Heart right ventricle (tissue), 16 donors: ENCODE data around the gene CFAP58. TPM values are rescaled to one million over a fixed set of nuclear protein-coding genes. Genes with fewer than 3 reads are reported as not detected.
A peak's percentile ranks its signal among the peaks of the same experiment; 100 is the strongest.

ENCODE experiments used
- ATAC-seq, 8 donors: fragments of 200-7000 bp; cut with Tn5 transposase; one replicate each; pipeline ENCODE4 v1.9.1; 2020; ENCODE audit warnings: mild to moderate bottlenecking in 8 of 8, moderate library complexity in 8 of 8, moderate number of reproducible peaks in 1 of 8
- DNase-seq, 2 donors: peaks; one replicate each; pipeline ENCODE4 v3.0.0-alpha.2; 2020
- H3K27ac ChIP-seq, 10 donors: fragments of 200-600 bp; sonication (generic) in 2 of 10; one replicate each; pipeline versions ENCODE4 v1.5.0 to v1.8.0; 2020 to 2022; ENCODE audit warnings: mild to moderate bottlenecking in 3 of 10
- H3K27me3 ChIP-seq, 7 donors: fragments of 200-600 bp; one replicate each; pipeline ENCODE4 v1.8.0; 2021 to 2022; ENCODE audit warnings: mild to moderate bottlenecking in 2 of 7
- H3K36me3 ChIP-seq, 9 donors: fragments of 200-600 bp; sonication (generic) in 1 of 9; one replicate each; pipeline versions ENCODE4 v1.5.0 to v1.8.0; 2020 to 2022; ENCODE audit warnings: mild to moderate bottlenecking in 2 of 9
- H3K4me1 ChIP-seq, 9 donors: fragments of 200-600 bp; sonication (generic) in 1 of 9; one replicate each; pipeline versions ENCODE4 v1.5.0 to v1.8.0; 2020 to 2022; ENCODE audit warnings: mild to moderate bottlenecking in 4 of 9
- H3K4me3 ChIP-seq, 10 donors: fragments of 200-600 bp; sonication (generic) in 2 of 10; one replicate each; pipeline versions ENCODE4 v1.5.0 to v1.8.0; 2020 to 2022; ENCODE audit warnings: mild to moderate bottlenecking in 7 of 10, moderate library complexity in 2 of 10
- H3K9me3 ChIP-seq, 11 donors: fragments of 200-600 bp in 10 of 11; sonication (generic) in 2 of 11; one replicate each; pipeline versions ENCODE4 v1.5.0 to v1.8.0; 2013 to 2022; ENCODE audit warnings: mild to moderate bottlenecking in 2 of 11, control low read depth in 1 of 11, moderate library complexity in 1 of 11
- CTCF ChIP-seq, 9 donors: fragments of 200-600 bp; sonication (generic) in 2 of 9; IDR thresholded peaks; one replicate each; pipeline versions ENCODE4 v1.5.0 to v1.8.0; 2021 to 2022; ENCODE audit warnings: antibody characterized with exemption in 9 of 9, mild to moderate bottlenecking in 5 of 9, moderate library complexity in 1 of 9
- WGBS, 2 donors: extraction: QIAGEN DNeasy Blood & Tissue Kit; methylation state at CpG; one replicate each; pipeline ENCODE4 v1.1.7; 2013; ENCODE audit warnings: inconsistent platforms in 1 of 2; 5-methylcytosine and 5-hydroxymethylcytosine counted together
- intact Hi-C, 10 donors: fragments of 100-400 bp; cut with DNase I; formaldehyde crosslinking; loops; one replicate each; pipeline versions ENCODE4 v1.11.1 to v1.14.2; 2022
- polyA plus RNA-seq, 2 donors: library from polyadenylated mRNA; stranded (reverse); fragments of 200-250 nt; gene quantifications; one replicate each; pipeline ENCODE4 v1.2.3, GENCODE V29; 2013
- total RNA-seq, 10 donors: library from RNA; stranded (reverse); fragmentation: NEBNext Ultra II Directional in 3 of 10; extraction: Animal tissue kit (Norgen Biotek cat#: 25700) in 3 of 10; gene quantifications; one replicate each; pipeline versions ENCODE4 v1.2.1 to v1.2.4, GENCODE V29; 2021 to 2023
- donor health status: Arrhythmogenic right ventricular cardiomyopathy.
- donor health status: ischemic (EF 13 %, LVEDD 7.1; RV severe dilation, severe dysfunction).
- donor health status: healthy with polysubstance abuse.
- donor health status: DM: no; HTN: yes; CAD: no.
- donor health status: DM: no; HTN: no; CAD: no.
- donor health status: ischemic (EF 25% LVEDD 6.9; RV normal size, moderate dysfunction).
- donor health status: ischemic (EF 25% LVEDD 5.7; RV mildly dilated, moderate dysfunction).
- donor health status: healthy.
- donor health status: DM: yes; HTN: yes; CAD: no.
- donor health status: Ischemic cardiomyopathy.
- donor health status: ischemic (EF 35%, LVEDD 5.7; RV mildly dilated, moderate dysfunction).
- donor health status: nonischemic (EF 11% LVEDD 7.7; RV severe dilation, severe dysfunction).
- donor health status: DM: yes; HTN: yes; CAD: no.
- donor health status: PGD.
- donor health status: ischemic (EF 29% LVEDD 5.4; RV normal size, mild dysfunction).
- donor health status: nonischemic (EF 23%, LVEDD 6.1; RV moderate dilation, normal function).

CFAP58 gene
- total and polyA plus RNA-seq, 12 donors, result 0.58 to 5.8 (median 3.0) TPM

DNA sequence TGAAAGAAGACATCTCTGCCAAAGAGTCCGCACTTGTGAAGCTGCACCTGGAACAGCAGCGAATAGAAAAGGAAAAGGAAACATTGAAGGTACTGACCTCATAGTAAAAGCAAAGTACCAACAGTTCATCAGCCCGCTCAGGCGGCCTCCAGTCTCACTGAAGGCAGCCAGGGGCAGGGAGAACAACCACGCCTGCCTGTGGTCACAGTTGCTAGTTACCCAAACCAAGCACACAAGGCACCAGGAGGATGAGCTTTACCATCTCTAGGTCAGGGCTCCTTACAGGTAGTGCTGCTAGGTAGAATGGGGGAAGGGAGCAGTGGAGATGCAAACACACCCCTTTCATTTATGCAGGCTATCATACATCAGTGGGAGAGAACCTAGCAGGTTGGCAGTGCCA lies 39.8 kb downstream of the CFAP58 start:
- TF ChIP-seq CTCF (IDR thresholded peaks at IDR 0.05), result no peak
- H3K4me1 ChIP-seq, result peaks cover 0 to 2% (median 0%) of the 10 kb centered on the region in 9 donors
- H3K27me3 ChIP-seq, result peaks cover 0 to 8% (median 0%) of the 10 kb centered on the region in 7 donors
- 89 to 92% methylated on average over 5 of the region's 5 CpGs for WGBS, 2 donors
- H3K36me3 ChIP-seq, result no peaks in the 10 kb centered on the region
- no peak for ATAC-seq
- H3K4me3 ChIP-seq, result no peak overlapping the region
- DNase-seq, result no peak
- no peak overlapping the region for H3K27ac ChIP-seq
- intact Hi-C loops, result no loop called here
- no peaks in the 10 kb centered on the region for H3K9me3 ChIP-seq

- Histone ChIP-seq H3K36me3 (no peaks in the 10 kb centered on the region), H3K4me3 (no peak overlapping the region), H3K27ac (no peak overlapping the region), H3K4me1 (no peaks in the 10 kb centered on the region), H3K27me3 (peaks cover 0 to 12% (median 0%) of the 10 kb centered on the region in 7 donors), H3K9me3 (no peaks in the 10 kb centered on the region)
- intact Hi-C loops, result no loop called here
- no peak for TF ChIP-seq CTCF (IDR thresholded peaks at IDR 0.05)
- 77 to 83% methylated on average over 2 of the region's 2 CpGs for WGBS, 2 donors
- no peak for ATAC-seq
- DNase-seq, result no peak
Observed at GRCh38 chr10:104396581-104396980, 42.9 kb downstream of the CFAP58 start.

DNA sequence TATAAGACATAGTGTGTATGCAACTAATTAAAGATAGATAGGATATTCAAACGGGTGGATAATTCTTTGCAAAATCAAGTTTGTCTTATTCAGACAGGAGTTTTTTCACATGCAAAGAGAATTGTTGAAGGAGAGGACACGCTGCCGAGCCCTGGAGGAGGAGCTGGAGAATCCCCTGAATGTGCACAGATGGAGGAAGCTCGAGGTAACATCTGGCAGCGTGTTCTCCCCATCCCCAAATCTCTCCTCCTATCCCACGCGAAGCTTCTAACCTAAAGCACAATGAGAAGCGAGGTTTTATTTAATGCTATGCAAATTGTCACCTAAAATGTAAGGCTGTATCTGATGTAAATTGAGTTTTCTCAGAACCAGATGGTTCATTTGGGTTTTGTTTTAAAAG lies 50.0 kb downstream of the CFAP58 start:
- Histone ChIP-seq H3K27me3 (peaks cover 0 to 4% (median 0%) of the 10 kb centered on the region in 7 donors), H3K4me1 (no peaks in the 10 kb centered on the region), H3K9me3 (no peaks in the 10 kb centered on the region), H3K27ac (no peak overlapping the region), H3K36me3 (no peaks in the 10 kb centered on the region), H3K4me3 (no peak overlapping the region)
- intact Hi-C loops, result loop anchor here in 3 of 10 donors (10.0 kb wide), 2 partner anchors 221 to 521 kb away; no protein-coding TSS in a partner anchor
- WGBS, 2 donors, result 72 to 80% methylated on average over 8 of the region's 8 CpGs
- DNase-seq (no peak), ATAC-seq (no peak)
- no peak for TF ChIP-seq CTCF (IDR thresholded peaks at IDR 0.05)

GRCh38 chr10:104406715-104407650 lies 53.4 kb downstream of the CFAP58 start:
- Histone ChIP-seq H3K4me1 (no peaks in the 10 kb centered on the region), H3K9me3 (peaks cover 0 to 9% (median 0%) of the 10 kb centered on the region in 11 donors), H3K36me3 (no peaks in the 10 kb centered on the region), H3K27me3 (no peaks in the 10 kb centered on the region), H3K4me3 (no peak overlapping the region), H3K27ac (no peak overlapping the region)
- no peak for DNase-seq
- intact Hi-C loops, result loop anchor here in 4 of 10 donors (5.0 to 10.0 kb wide), 3 partner anchors 215 to 518 kb away; no protein-coding TSS in a partner anchor
- peak in 1 of 8 donors; percentile 51 for ATAC-seq
- peak in 7 of 9 donors; percentile 36 to 62 (median 47) for TF ChIP-seq CTCF (IDR thresholded peaks at IDR 0.05)
- 50 to 55% methylated on average over 7 of the region's 7 CpGs for WGBS, 2 donors
